HG03280 (cell line): ENCODE measurements around the gene SDF4.

ENCODE experiments used
- ATAC-seq: cut with Tn5 transposase; IDR thresholded peaks from one replicate; pipeline ENCODE4 v1.9.1; 2021; ENCODE audit warnings: mild to moderate bottlenecking, moderate library complexity; ENCODE audit not compliant: unreplicated experiment

SDF4 gene

DNA sequence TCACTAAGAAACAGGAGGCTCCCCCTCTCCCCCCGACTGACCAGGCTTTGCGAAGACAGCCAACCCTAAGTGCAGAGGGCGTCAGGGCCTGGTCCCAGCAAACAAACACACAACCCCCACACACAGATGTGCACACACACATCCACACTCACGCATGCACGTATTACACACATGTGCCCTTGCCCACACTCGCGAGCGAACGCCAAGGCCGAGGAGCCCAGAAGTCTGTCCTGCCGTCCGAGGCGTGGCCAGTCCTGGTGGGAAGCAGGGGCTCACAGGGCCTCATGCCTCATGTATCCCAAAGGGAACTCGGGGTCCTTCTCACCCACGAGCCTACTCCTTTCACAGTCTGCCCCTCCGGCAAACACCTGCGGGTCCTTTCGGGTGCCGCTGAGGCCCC is 2.0 kb downstream of the SDF4 start:
- no peak for ATAC-seq

DNA sequence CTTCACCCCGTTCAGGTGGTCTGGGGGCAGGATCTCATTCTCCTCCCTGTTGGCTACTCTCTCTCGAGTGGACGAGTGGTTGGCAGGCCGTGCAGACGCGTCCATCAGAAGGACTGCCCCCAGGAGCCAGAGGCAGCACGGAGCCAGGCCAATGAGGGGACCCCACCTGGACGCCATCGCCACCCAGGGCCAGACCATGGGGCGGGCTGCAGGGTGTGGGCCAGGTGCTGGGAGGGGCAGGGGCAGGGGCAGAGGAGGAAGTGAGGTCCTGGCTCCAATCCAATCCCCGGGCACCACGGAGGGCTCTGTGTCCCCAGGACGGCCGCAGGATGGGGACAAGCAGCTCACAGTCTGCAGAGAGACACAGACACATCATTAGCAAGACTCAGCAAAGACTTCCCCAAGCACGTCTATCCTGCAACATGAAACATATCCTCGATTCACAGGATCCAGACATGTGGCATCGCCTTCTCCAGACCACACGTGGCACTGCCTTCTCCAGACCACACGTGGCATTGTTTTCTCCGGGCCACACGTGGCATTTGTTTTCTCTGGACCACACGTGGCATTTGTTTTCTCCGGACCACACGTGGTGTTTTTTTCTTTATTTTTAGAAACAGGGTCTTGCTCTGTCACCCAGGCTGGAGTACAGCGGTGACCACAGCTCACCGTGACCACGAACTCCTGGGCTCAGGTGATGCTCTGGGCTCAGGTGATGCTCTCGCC is 3.0 kb downstream of the SDF4 start:
- ATAC-seq, result no peak

DNA sequence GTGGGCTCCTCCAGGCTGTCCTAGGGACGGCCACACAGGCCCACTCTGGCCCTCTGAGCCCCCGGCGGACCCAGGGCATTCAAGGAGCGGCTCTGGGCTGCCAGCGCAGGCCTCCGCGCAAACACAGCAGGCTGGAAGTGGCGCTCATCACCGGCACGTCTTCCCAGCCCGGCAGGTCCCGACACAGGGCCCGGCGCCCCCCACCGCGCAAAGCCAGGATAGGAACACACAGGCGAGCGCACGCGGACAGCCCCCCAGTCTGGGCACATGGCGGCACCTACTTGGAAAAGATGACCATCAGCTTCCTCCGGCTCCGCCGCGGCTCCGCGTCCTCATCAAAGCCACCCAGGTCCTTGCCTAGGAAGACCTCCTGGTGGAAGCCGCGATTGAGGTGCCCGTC is 3.6 kb downstream of the SDF4 start:
- ATAC-seq, result no peak

DNA sequence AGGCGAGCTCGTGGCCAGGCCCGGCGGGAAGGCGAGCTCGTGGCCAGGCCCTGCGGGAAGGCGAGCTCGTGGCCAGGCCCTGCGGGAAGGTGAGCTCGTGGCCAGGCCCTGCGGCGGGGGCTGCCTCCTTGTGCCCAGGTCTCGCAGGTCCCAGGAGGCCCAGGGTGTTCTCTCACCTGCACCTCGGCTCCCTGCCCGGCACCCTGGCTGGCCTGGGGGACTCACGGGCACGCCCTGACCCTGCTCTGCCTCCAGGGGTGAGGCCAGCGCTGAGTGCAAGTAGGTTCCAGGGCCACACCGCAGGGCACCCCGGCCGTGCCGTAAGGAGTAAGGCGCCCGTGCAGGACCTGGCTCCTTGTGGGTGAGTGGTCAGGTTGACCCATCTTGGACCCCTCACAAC is 4.4 kb downstream of the SDF4 start:
- no peak for ATAC-seq

DNA sequence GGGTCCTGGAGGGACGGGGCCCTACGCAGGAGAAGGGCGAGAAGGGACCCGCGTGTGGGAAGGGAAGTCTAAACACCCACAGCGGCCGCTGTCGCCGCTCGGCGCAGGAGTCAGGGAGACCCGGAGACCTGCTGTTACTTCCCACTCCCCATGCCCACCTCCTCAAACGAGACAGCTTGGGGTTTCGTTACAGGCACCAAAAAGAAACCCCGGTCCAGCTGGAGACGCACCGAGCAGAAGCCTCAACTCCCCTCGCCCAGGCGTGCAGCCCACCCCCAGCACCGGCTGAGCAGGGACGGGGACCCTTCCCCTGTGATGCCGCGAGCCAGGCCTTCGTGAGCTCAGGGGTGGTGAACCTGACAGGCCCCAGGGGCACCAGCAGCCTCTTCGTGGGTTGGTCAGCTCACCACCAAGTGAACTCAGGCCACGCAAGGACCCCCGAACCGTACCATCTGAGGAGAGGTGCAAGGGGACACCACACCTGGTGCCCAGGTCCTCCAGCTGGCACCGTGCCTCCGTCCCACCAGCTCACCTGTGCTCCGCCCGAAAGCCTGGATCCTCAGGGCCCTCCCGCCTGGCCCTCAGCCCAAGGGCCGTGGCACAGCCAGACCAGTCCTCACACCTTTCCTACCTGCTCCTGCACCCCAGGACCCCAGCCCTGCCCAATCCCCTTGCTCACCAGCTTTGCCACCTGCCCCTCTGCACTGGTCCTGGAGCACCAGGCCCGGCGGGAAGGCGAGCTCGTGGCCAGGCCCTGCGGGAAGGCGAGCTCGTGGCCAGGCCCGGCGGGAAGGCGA is 5.0 kb downstream of the SDF4 start:
- ATAC-seq, result no peak

DNA sequence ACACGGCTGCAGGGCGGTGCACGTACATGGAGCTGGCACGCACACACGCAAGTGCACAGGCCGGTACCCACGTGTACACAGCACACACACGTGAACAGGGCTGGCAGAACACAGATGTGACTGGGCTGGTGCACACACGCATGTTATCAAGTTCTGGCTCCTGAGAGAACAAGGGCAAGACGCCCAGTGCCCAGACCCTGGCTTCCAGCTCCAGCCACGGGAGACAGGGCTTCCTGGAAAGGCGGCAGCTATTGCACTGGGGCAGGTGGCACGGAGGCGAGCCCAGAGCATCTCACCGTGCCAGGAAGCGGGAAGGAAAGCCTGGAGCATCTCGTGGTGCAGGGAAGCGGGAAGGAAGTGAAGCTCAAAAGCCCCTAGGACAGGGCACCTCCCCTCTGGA is 5.9 kb downstream of the SDF4 start:
- no peak for ATAC-seq

DNA sequence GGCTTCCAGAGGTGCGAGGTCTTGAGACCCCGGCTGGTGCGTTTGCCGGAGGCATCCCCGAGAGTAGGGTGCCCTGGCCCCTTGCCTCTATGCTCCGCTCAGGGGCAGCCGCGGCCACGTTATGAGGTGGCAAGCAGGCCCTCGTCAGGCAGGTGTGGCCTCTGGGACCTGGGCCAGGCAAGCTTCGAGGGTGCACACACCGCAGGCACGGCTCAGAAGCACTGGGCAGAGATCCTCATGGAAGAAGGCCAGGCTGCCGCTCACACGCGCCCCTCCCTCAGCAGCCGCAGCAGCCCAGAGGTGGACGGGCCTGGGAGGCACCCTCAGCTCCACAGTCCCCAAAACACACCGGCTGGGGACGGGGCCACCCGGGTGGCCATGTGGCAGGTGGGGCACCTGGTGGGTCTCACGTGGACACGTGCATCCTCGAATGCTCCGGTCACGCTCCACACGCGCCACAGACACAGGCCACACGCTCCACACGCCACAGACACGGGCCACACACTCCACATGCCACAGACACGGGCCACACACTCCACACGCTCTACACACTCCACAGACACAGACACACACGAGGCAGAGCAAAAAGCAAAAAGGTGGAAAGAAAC is 6.5 kb downstream of the SDF4 start:
- ATAC-seq, result no peak

DNA sequence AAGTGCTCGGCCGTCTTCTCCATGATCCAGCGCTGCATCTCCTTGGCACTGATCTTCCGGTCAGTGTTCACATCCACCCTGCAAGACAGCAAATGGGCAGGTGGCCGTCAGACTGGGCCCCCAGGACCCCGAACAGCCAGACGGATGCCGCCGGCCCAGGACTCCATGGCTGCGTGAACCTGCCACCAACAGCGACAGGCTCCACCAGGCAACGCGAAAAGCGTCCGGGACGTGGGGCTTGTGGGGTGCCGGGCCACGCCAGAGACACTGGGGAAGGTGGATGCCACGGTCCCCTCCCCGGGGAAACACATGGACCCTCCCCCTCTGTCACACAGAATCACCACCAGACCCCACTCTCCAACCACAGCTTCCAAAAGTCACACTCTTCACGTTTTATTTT is 7.9 kb downstream of the SDF4 start:
- no peak for ATAC-seq

DNA sequence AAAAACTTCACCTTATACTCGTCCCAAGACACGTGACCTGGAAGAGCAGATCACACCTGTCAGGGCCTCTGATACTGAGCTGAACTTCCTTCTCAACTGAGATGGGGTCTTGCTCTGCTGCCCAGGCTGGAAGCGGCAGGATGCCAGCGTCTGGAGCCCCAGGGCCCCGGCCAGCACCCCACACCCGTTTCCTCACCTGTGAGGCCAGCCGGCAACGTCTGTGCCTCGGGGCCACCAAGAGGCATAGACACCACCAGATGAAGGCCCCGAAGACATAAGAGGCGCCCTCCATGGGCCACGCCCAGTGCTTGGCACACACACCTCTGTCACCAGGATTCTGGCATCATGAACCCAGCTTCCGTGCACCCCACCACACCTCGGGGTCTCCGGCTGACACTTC is 8.5 kb downstream of the SDF4 start:
- ATAC-seq, result no peak

DNA sequence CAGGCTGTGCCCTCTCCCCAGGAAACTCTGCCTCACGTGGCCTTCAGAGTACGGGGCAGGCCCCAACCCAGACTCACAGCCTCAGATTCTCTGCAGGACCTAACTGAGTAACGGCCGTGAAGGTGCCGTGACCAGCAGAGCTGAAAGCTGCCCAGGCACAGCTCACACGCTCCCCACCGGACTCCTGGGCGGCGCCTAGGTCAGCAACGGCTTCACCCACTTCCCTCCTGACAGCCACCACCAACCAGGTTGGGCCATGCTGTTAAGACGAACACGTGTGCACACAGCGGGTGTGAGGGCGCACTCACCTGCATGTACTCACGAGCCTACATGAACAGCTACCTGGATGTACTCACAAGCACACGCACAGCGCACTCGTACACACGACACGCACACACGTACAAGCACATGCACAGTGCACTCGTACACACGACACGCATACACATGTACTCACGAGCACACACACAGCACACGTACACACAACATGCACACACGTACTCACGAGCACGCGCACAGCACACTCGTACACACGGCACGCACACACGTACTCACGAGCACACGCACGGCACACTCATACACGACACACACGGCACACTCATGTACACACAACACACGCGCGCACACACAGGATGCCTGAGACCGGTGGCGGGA is 9.1 kb downstream of the SDF4 start:
- no peak for ATAC-seq

DNA sequence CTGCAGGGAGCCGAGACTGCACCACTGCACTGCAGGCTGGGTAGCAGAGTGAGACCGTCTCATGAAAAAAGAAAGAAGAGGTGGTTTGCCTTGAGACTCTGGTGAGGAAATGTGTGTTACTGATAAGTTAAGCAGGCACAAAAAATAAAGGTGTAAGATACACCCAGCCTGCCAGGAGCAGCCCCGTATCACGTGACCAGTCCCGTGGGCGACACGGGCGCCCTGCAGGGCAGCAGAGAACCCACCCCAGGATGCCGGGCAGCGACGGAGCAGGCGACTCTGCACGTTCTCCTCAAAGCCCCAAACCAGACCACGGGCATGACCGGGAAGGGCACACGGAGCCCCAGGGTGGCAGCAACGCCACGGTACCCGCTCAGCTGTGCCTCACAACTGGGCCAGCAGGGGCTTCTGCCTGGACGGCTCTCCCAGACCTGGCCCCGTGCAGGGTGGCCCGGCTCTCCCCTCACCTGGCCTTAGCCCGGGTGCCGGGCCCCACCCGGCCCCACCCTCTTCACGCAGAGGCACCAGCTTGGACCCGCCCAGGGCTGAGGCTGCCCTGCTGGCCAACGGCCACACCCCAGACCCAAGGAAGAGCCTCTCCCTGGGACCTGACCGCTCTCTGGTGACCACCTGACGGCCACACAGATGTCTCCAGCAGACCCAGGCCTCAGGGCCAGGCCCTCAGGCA is 9.8 kb downstream of the SDF4 start:
- ATAC-seq, result no peak

DNA sequence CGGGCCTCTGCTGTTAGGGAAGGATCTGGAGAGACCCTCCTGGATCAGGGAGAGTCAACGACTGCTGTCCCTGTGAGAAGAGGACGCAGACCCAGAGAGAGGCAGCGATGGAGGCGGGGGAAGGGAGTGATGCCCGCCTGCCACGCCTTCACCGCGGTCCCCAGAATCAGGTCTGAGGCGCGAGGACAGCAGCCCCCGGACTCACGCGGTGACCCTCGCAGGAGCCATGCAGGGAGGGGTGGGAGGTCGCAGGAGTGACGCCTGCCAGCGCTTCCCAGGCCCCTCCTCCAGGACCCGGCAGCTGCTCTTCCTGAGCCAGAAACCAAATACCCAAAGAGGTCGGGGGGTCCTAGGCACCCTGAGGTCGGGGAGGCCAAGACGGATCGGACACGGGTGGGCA is 11.6 kb downstream of the SDF4 start:
- ATAC-seq, result no peak

DNA sequence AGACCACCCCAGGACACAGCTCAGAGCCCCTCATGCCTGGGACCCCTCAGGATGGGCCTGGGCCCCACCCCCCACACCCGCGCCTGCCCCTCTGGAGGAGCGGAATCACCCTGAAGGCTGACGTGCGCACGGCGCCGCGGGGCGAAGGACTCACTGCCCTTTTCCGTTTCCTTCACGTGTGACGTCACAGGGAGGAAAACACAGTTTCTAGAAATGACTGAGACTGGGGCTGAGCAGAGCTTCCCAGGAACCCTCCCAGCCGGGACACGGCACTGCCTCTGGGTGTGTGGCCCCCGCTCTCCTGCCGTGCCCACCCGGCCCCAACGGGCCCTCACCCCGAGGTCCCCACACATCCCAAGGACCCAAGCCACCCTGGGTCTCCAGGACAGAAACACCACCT is 12.5 kb downstream of the SDF4 start:
- no peak for ATAC-seq

DNA sequence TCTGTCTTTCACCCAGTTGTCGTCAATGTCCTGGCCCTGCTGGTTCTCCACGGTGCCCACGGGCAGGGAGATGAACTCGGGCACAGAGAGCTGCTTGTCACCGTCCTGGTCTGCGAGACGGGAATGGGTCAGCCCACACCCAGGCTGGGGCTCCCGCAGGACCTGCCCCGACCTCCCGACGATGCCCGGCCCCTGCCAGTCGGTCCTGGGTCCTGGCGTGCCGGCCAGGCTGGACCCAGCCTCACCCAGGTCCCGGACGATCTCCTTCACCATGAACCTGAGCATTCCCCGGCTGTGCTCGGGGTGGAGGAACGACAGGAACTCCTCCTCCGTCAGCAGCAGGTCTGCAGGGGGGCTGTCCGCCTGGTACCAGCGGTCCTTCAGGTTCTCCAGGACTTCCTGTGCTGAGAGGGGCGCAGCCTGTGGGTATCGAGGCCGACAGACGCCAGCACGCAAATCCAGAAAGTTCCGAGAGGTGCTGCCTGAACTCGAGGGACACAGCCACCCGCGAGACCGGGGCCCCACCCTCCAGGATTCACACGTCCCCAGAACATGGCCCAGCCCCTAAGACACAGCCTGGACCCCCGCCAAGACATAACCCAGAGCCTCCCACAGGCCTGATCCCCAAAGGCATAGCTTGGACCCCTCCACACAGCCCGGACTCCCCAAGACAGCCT is 13.1 kb downstream of the SDF4 start:
- no peak for ATAC-seq

DNA sequence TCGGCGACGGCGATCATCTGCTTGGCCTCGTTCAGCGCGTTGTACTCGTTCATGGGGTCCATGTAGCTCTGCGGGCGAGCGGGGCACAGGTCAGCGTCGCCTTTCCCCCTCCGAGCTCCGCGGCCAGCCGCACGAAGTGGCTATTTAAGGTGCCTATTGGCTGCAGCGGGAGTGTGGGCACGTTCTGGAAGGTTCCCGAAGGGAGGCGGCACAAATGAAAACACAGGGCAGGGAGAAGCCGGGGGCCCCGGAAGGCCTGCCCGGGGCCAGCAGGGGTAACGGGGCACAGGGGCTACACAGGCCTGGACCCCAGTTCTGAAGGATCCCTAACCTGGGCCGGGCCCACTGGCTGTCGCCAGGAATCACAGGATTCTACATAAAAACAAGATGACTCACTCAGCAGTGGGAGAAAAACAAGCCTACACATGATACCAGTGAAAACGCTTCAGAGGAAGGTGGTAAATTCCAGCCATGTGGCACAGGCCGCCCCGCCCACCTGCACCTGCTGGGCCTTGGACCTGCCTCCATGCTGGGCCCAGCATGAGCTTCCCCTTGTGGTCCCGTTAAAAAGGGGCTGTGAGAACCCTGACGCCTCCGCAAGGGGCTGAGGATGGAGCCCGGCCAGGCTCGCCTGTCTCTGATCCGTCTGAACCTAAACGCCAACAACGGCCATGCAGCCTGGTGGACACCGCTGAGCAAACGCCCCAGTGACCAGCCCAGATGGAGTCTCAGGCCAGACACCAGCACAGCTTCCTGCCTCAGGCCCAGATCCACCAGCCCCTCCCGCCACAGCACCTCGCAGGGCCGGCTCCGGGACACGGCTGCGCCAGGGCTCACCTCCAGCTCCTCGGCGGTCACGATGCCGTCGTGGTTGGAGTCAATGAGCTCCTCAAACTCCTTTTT is 13.9 kb downstream of the SDF4 start:
- ATAC-seq, result no peak

DNA sequence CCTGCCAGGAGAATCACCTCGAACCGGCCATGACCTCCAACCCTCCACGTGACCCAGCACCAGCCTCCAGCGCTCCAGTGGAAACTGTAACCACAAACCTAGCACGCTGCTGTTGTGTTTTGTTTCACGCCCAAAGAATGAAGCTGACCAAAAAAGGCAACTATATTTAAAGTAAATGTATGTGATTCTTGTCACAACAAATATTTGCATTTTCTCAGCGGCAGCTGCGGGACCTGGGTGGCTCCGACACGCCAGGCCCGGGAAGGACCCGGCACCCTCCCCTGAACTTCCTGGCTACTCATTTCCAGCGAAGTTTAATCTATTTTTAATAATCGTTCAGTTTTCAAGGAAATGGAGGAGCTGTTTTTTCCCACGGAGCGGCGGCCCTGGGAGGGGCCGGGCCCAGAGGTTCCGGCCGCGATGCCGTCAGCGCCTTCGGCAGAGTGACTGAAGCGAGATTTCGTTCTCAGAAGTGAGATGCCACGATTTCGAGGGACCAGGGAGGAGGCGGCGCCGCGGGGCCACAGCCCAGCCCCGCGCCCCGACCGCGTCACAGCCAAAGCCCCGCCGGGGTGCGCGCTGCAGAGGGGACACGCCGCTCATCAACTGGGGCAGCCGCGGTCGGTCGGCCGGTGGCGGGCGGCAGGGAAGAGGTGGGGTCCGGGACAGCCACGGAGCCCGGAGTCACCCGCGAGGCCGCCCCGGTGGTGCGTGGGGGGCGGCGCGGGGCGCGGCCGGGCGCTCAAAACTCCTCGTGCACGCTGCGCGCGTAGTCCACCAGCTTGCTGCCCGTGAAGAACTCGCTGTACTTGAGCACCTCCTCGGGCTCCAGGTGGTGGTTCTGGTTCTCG is 14.8 kb downstream of the SDF4 start:
- ATAC-seq, result no peak

DNA sequence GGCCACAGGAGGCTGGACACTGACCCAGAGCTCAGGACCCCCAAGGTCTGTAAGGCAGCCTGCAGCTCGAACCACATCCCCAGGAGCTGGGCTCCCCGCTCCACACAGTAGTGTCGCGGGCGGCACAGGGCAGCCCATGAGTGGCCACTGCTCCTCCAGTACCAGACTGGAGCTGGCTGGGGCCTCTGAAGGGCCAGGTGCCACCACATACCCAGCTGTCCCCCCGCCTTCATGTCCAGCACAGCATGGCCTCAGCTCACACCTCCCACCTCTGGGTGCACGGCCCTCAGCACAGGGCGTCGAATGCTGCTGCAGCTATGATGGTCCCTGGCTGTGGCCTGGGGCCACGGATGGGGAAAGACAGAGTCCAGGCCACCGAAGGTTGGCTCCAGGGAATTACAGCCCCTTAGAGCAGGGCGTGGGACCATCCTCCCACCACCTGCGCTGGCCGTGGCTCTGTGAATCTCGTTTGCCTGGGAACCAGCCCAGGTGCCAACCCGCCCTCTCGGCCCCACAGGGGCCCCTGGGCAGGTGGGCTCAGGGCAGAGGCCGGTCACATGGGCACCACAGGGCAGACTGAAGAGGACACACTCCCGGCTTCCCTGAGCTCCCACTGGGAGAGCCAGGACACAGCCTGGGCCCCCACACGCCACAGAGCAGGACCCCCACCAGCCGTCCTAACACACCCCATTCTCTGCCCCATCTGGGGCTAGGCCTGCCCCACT is 15.8 kb downstream of the SDF4 start:
- no peak for ATAC-seq

DNA sequence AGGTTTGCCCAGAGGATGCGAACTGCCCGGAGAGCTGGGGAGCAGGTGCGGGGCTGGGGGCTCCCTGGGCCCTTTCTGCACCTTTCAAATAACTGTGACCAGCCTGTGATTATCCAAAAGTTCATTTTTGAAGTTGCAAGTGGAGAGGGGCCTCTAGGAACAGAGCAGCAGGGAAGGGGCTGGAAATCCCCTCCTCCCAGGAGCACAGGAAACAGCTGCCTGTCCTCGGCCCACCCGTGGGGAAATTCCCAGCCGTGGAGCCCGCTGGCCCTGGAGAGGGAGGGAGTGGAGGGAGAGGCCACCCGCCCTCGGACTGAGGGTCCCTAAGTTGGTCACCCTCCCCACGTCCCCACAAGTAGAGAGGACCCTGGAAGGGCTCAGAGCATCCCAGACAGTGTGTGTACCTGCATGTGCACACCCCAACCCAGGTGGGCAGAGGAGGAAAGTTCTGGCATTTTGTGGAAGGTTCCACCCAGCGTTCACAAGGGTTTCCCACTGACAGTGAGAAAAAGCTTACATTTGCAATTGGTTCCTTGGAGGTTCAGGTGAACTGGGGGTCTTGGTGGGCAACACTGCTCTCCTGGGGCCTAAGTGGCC is 16.6 kb downstream of the SDF4 start:
- ATAC-seq, result no peak
